Activated CD4-positive, alpha-beta T cell treated with anti-CD3 and anti-CD28 coated beads, Interleukin-2, amount 10 ng/mL, durations not matched to agents 7 days and 5 days (primary cell): Measurements from ENCODE around the gene NENF. TPM values are rescaled to one million over a fixed set of nuclear protein-coding genes. Genes with fewer than 3 reads are reported as not detected.
A peak's percentile ranks its signal among the peaks of the same experiment; 100 is the strongest.

Source experiments
- CTCF ChIA-PET: fragments of 350-600 bp; sonication (Branson Sonifier 250); formaldehyde crosslinking; loops from one replicate; lab custom pipeline; 2021; ENCODE audit warnings: antibody characterized with exemption; lab: Charles Lee
- POLR2A ChIA-PET: fragments of 350-600 bp; sonication (Branson Sonifier 250); formaldehyde crosslinking; loops from one replicate; lab custom pipeline; 2021; ENCODE audit warnings: antibody characterized with exemption; lab: Charles Lee
- DNase-seq: peaks from one replicate; pipeline ENCODE4 v3.0.0-alpha.2; 2020
- H3K27ac Mint-ChIP-seq: one replicate; pipeline ENCODE4 v1.8.0; 2021; ENCODE audit warnings: mild to moderate bottlenecking, moderate library complexity, mixed read lengths
- H3K27me3 Mint-ChIP-seq: one replicate; pipeline ENCODE4 v1.8.0; 2021; ENCODE audit warnings: mixed read lengths
- H3K36me3 Mint-ChIP-seq: one replicate; pipeline ENCODE4 v1.8.0; 2021; ENCODE audit warnings: low read depth, mixed read lengths
- H3K4me1 Mint-ChIP-seq: one replicate; pipeline ENCODE4 v1.8.0; 2021; ENCODE audit warnings: mixed read lengths
- H3K4me3 Mint-ChIP-seq: one replicate; pipeline ENCODE4 v1.8.0; 2021; ENCODE audit warnings: mild to moderate bottlenecking, moderate library complexity, mixed read lengths
- H3K9me3 Mint-ChIP-seq: one replicate; pipeline ENCODE4 v1.8.0; 2021; ENCODE audit warnings: mixed read lengths
- total RNA-seq, 2 experiments: library from RNA; stranded (reverse); gene quantifications; one replicate each; pipeline ENCODE4 v1.2.3, GENCODE V29; 2021

NENF gene
- total RNA-seq, 2 experiments from 2014 or later, result 28.3 to 29.3 TPM

GRCh38 chr1:212434992-212435391 is 2.3 kb downstream of the NENF start:
- Mint-ChIP-seq H3K27ac (no peak overlapping the region), H3K4me1 (peaks cover 26% of the 10 kb centered on the region), H3K27me3 (peaks cover 4% of the 10 kb centered on the region), H3K9me3 (no peaks in the 10 kb centered on the region), H3K36me3 (no peaks in the 10 kb centered on the region), H3K4me3 (no peak overlapping the region)
- ChIA-PET CTCF (no interaction called here), POLR2A (no interaction called here)
- DNase-seq, result no peak

GRCh38 chr1:212437179-212437798 is 4.6 kb downstream of the NENF start:
- POLR2A ChIA-PET, result no interaction called here
- CTCF ChIA-PET, result interaction anchor here (1.2 to 2.5 kb wide), 3 partner anchors 10 to 18 kb away, joined by 3 to 9 read pairs (median 3); no protein-coding TSS in a partner anchor
- no peaks in the 10 kb centered on the region for H3K9me3 Mint-ChIP-seq

DNA sequence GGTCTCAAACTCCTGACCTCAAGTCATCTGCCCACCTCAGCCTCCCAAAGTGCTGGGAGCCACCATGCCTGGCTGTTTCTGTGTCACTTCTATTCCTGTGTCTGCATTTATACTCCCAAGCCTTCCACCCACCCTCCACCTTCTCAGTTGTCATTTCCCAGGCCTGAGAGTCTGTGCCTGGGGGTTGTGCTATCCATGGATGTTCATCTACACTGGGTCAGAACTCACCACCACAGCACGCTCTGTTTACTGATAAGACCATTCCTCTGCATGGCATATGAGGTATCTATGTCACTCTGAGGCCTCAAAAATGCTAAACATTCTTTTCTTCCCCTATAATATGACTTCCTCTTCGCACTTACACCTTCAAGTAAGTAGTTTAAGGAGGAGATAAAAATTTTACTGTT is 6.1 kb downstream of the NENF start:
- POLR2A ChIA-PET, result no interaction called here
- H3K27me3 Mint-ChIP-seq, result no peaks in the 10 kb centered on the region
- CTCF ChIA-PET, result no interaction called here
- peaks cover 10% of the 10 kb centered on the region for H3K4me1 Mint-ChIP-seq
- no peaks in the 10 kb centered on the region for H3K9me3 Mint-ChIP-seq
- DNase-seq, result no peak
- no peak overlapping the region for H3K4me3 Mint-ChIP-seq
- H3K36me3 Mint-ChIP-seq, result no peaks in the 10 kb centered on the region
- peak overlapping the region; percentile 19 for H3K27ac Mint-ChIP-seq

More at GRCh38 chr1:212437179-212437798, 4.6 kb downstream of the NENF start:
- H3K36me3 Mint-ChIP-seq, result no peaks in the 10 kb centered on the region
- peaks cover 18% of the 10 kb centered on the region for H3K4me1 Mint-ChIP-seq
- H3K27me3 Mint-ChIP-seq, result no peaks in the 10 kb centered on the region
- H3K4me3 Mint-ChIP-seq, result no peak overlapping the region
- no peak for DNase-seq
- H3K27ac Mint-ChIP-seq, result no peak overlapping the region

- no peaks in the 10 kb centered on the region for H3K27me3 Mint-ChIP-seq
- no peak overlapping the region for H3K4me3 Mint-ChIP-seq
- ChIA-PET POLR2A (no interaction called here), CTCF (interaction anchor here (0.6 to 2.6 kb wide), 6 partner anchors 10 to 289 kb away, joined by 3 to 12 read pairs (median 4); no protein-coding TSS in a partner anchor)
- no peak for DNase-seq
- peaks cover 6% of the 10 kb centered on the region for H3K36me3 Mint-ChIP-seq
- no peak overlapping the region for H3K27ac Mint-ChIP-seq
- H3K9me3 Mint-ChIP-seq, result no peaks in the 10 kb centered on the region
- H3K4me1 Mint-ChIP-seq, result peaks cover 4% of the 10 kb centered on the region
Measured at GRCh38 chr1:212440419-212440818, 7.7 kb downstream of the NENF start.

GRCh38 chr1:212442408-212442807 is 9.7 kb downstream of the NENF start:
- ChIA-PET POLR2A (no interaction called here), CTCF (interaction anchor here (2.6 kb wide), 1 partner anchor 8 kb away, joined by 12 read pairs; no protein-coding TSS in a partner anchor)
- no peak for DNase-seq
- H3K4me1 Mint-ChIP-seq, result peaks cover 4% of the 10 kb centered on the region
- H3K36me3 Mint-ChIP-seq, result peaks cover 10% of the 10 kb centered on the region
- H3K4me3 Mint-ChIP-seq, result no peak overlapping the region
- no peak overlapping the region for H3K27ac Mint-ChIP-seq
- no peaks in the 10 kb centered on the region for H3K27me3 Mint-ChIP-seq
- H3K9me3 Mint-ChIP-seq, result no peaks in the 10 kb centered on the region

- POLR2A ChIA-PET, result no interaction called here
- H3K4me1 Mint-ChIP-seq, result no peaks in the 10 kb centered on the region
Measured at GRCh38 chr1:212446333-212446732, 13.6 kb downstream of the NENF start.

GRCh38 chr1:212447478-212447877 is 14.8 kb downstream of the NENF start:
- Mint-ChIP-seq H3K4me1 (no peaks in the 10 kb centered on the region), H3K9me3 (no peaks in the 10 kb centered on the region), H3K36me3 (peaks cover 10% of the 10 kb centered on the region), H3K27ac (no peak overlapping the region), H3K4me3 (no peak overlapping the region), H3K27me3 (no peaks in the 10 kb centered on the region)
- CTCF ChIA-PET, result no interaction called here
- POLR2A ChIA-PET, result no interaction called here
- DNase-seq, result no peak

More at GRCh38 chr1:212446333-212446732, 13.6 kb downstream of the NENF start:
- H3K4me3 Mint-ChIP-seq, result no peak overlapping the region
- no peak overlapping the region for H3K27ac Mint-ChIP-seq
- CTCF ChIA-PET, result interaction anchor here (0.6 kb wide), 1 partner anchor 374 kb away, joined by 3 read pairs; no protein-coding TSS in a partner anchor
- no peak for DNase-seq
- peaks cover 10% of the 10 kb centered on the region for H3K36me3 Mint-ChIP-seq
- H3K9me3 Mint-ChIP-seq, result no peaks in the 10 kb centered on the region
- H3K27me3 Mint-ChIP-seq, result no peaks in the 10 kb centered on the region

DNA sequence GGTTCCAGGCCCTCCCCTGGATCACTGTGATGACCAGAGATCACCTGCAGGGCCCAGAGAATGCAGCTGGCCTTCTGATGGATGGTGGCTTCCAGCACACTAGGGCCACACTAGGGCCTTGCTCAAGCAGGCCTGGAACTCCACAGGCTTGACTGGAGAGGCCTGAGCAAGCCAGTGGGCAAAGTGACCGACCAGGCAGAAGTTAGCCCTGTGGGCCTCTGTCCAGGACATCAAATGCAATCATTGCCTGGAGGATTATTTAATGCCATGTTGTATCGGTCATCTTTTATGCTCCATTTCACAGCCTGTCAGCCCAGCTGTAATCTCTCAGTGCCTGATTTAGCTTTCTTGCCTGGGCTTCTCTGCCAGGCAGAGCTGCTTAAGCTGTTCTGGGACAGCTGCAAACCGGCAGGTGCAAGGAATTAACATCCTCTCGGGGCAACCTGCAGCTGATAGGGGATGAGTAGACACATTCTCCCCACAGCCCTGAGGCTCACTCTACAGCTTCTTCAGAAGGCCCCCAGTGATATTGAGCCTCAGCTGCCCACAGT is 17.7 kb downstream of the NENF start:
- POLR2A ChIA-PET, result no interaction called here
- Mint-ChIP-seq H3K9me3 (no peaks in the 10 kb centered on the region), H3K27me3 (no peaks in the 10 kb centered on the region), H3K4me3 (no peak overlapping the region), H3K36me3 (peaks cover 3% of the 10 kb centered on the region), H3K4me1 (no peaks in the 10 kb centered on the region), H3K27ac (no peak overlapping the region)
- CTCF ChIA-PET, result interaction anchor here (0.6 to 3.0 kb wide), 8 partner anchors 9 to 770 kb away, joined by 3 to 12 read pairs (median 3); no protein-coding TSS in a partner anchor
- DNase-seq, result no peak

DNA sequence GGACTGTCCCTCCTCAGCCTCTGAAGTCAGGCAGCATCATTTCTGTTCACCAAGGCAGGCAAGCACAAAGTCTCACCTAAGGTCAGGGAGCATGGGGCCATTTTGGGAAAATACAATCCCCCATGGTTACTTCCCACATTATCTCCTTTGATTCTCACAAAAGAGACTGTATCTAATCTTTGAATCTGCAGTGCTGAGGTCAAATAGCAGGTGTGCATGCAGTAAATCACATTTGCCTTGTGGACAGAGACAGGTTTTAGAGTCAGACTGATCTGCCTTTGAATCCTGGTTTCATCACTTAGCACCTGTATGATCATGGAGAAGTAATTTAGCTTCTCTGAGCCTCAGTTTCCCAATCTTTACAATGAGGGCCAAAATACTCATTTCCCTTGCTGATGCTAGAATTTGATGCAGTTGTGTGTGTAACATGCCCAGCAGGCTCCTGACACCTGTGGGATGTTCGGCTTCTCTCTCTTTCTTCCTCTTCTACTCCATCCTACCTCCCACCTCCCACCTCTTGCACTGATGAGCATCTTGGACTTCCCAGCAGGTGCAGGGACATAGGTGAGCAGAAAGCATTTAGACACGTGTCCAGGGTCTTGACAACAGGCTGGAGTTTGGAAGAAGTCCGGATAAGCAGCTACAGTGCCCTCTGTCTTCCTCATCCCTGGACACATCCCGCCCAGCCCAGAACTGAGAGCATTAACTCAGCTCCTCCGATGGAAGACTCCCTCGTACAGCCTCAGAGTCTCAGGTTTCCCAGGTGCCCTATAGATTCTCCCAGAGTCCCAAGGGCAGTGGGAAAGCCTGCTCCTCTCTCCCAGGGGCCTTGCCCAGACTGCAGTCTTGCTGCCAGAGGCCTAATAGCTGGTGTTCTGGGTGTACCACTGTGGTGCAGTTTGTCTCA is 18.9 kb downstream of the NENF start:
- no peak overlapping the region for H3K27ac Mint-ChIP-seq
- ChIA-PET POLR2A (no interaction called here), CTCF (interaction anchor here (0.6 to 3.0 kb wide), 6 partner anchors 10 to 771 kb away, joined by 3 to 12 read pairs (median 4); no protein-coding TSS in a partner anchor)
- H3K36me3 Mint-ChIP-seq, result no peaks in the 10 kb centered on the region
- no peaks in the 10 kb centered on the region for H3K4me1 Mint-ChIP-seq
- DNase-seq, result no peak
- H3K9me3 Mint-ChIP-seq, result no peaks in the 10 kb centered on the region
- no peaks in the 10 kb centered on the region for H3K27me3 Mint-ChIP-seq
- no peak overlapping the region for H3K4me3 Mint-ChIP-seq

GRCh38 chr1:212452323-212453155 is 19.8 kb downstream of the NENF start:
- Mint-ChIP-seq H3K4me1 (no peaks in the 10 kb centered on the region), H3K27ac (no peak overlapping the region), H3K27me3 (no peaks in the 10 kb centered on the region), H3K9me3 (no peaks in the 10 kb centered on the region), H3K36me3 (no peaks in the 10 kb centered on the region), H3K4me3 (no peak overlapping the region)
- ChIA-PET POLR2A (no interaction called here), CTCF (interaction anchor here (1.4 to 2.6 kb wide), 2 partner anchors 25 to 772 kb away, joined by 5 read pairs; no protein-coding TSS in a partner anchor)
- no peak for DNase-seq

DNA sequence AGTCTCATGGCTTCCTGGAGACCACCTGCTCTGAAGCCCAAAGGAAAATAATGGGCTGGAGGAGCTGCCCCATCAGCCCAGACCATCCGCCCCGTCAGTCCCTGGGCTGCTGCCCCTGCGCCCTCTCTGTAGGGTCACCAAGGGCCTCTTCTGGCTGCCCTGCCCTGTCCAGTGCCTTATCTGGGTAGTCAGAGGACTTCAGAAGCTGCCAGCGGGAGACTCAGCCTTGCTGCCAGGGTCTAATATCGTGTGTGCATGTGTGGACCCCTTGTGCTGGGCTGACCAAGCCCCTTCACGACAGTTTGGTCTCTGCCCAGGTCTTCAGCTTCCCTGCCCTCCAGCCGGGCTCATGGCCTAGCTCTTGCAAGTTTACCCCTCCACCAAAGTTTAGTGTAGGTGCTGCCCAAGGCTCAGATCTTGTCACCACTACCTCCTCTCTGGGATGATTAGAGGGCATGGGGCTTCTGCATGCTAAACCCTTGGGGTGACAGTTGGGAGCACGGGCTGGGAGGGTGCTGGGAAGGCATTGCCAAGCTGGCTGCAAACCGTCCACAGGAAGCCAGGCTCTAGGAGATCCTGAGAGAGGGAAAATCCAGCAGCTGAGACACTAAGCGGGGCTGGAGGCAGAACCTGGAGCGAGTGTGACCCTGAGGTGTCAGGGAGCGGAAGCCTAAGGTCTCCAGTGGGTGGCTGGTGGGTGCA is 20.6 kb downstream of the NENF start:
- ChIA-PET CTCF (interaction anchor here (0.6 to 1.4 kb wide), 3 partner anchors 24 to 118 kb away, joined by 3 to 5 read pairs (median 4); no protein-coding TSS in a partner anchor), POLR2A (no interaction called here)
- Mint-ChIP-seq H3K9me3 (no peaks in the 10 kb centered on the region), H3K36me3 (no peaks in the 10 kb centered on the region), H3K27me3 (no peaks in the 10 kb centered on the region), H3K27ac (no peak overlapping the region), H3K4me1 (peaks cover 3% of the 10 kb centered on the region), H3K4me3 (no peak overlapping the region)
- DNase-seq, result no peak
